Measurements from ENCODE around the gene RAPGEF5.

- TF ChIP-seq CTCF (IDR thresholded peaks at IDR 0.05) = no peak
- TF ChIP-seq POLR2A (IDR thresholded peaks at IDR 0.05; ENCODE audit: low read depth) = no peak
- no peak for TF ChIP-seq EP300 (IDR thresholded peaks at IDR 0.05)
- no peak for TF ChIP-seq POLR2AphosphoS5 (IDR thresholded peaks at IDR 0.05)
These were observed 136.0 kb downstream of the RAPGEF5 start for GRCh38 chr7:22220941-22221340.

Measured in esophagus muscularis mucosa (tissue), 4 donors.